Prostate gland (tissue), 2 donors: Measurements from ENCODE around the gene WDR49. TPM values are rescaled to one million over a fixed set of nuclear protein-coding genes. Genes with fewer than 3 reads are reported as not detected.

Source experiments
- DNase-seq: peaks from one replicate; pipeline ENCODE4 v3.0.0-alpha.2; 2019; ENCODE audit warnings: low spot score
- H3K27ac ChIP-seq, 2 donors: fragments of 200-600 bp; sonication (generic); 2 replicates each; pipeline ENCODE4 v1.5.1; 2017 to 2019
- H3K27me3 ChIP-seq: fragments of 200-600 bp; sonication (generic); replicated peaks from 2 replicates; pipeline ENCODE4 v1.5.1; 2019; ENCODE audit not compliant: insufficient read depth
- H3K36me3 ChIP-seq, 2 donors: fragments of 200-600 bp; sonication (generic); 1 replicate in 1 of 2; 2 replicates in 1 of 2; pipeline versions ENCODE4 v1.5.1 to v1.8.1; 2017 to 2019
- H3K4me1 ChIP-seq: fragments of 200-600 bp; sonication (generic); replicated peaks from 2 replicates; pipeline ENCODE4 v1.5.1; 2019
- H3K4me3 ChIP-seq, 2 donors: fragments of 200-600 bp; sonication (generic); 2 replicates each; pipeline ENCODE4 v1.5.1; 2017 to 2019
- H3K9me3 ChIP-seq: fragments of 200-600 bp; sonication (generic); 2 replicates; pipeline ENCODE4 v1.5.1; 2017
- CTCF ChIP-seq, 4 experiments: fragments of 200-600 bp in 2 of 4; fragments of 450-650 bp in 2 of 4; sonication (generic) in 2 of 4; IDR thresholded peaks; 1 replicate in 3 of 4; 2 replicates in 1 of 4; pipeline ENCODE4 v1.5.1; 2016 to 2019; ENCODE audit warnings: antibody characterized with exemption in 4 of 4, mild to moderate bottlenecking in 2 of 4, moderate library complexity in 2 of 4
- POLR2A ChIP-seq: fragments of 450-650 bp; IDR thresholded peaks from one replicate; pipeline ENCODE4 v1.6.1; 2016; ENCODE audit warnings: antibody characterized with exemption, mild to moderate bottlenecking
- POLR2AphosphoS5 ChIP-seq: sonication (generic); formaldehyde crosslinking; IDR thresholded peaks from one replicate; pipeline ENCODE4 v1.6.1; 2017; ENCODE audit warnings: antibody characterized with exemption
- WGBS: methylation state at CpG from one replicate; pipeline ENCODE4 v1.1.5; 2018; 5-methylcytosine and 5-hydroxymethylcytosine counted together
- intact Hi-C: fragments of 100-400 bp; cut with DNase I; formaldehyde crosslinking; loops from one replicate; pipeline ENCODE4 v1.14.2; 2022
- total RNA-seq, 2 donors: library from RNA; depleted of rRNA; stranded (reverse); fragments of >200 nt; gene quantifications; one replicate each; pipeline ENCODE4 v1.1.0, GENCODE V29; 2016

Gene WDR49
- total RNA-seq, 2 donors from 2014 or later, result 0.45 to 1.5 TPM

DNA sequence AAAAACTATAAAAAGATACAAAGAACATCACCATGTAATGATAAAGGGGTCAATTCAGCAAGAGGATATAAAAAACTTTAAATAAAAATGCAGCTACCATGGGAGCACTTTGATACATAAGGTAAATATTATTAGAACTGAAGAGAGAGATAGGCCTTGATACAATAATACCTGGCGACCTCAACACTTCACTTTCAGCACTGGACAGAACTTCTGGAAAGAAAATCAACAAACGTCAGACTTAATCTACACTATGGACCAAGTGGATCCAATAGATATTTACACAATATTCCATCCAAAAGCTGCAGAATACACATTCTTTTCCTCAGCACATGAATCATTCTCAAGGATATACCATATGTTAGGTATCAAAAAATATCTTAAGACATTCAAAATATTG is 42.0 kb downstream of the WDR49 start:
- Histone ChIP-seq H3K4me1 (no peaks in the 10 kb centered on the region), H3K36me3 (no peaks in the 10 kb centered on the region), H3K4me3 (no peak overlapping the region), H3K27ac (no peak overlapping the region), H3K9me3 (no peaks in the 10 kb centered on the region), H3K27me3 (no peaks in the 10 kb centered on the region)
- TF ChIP-seq POLR2A (no peak), CTCF (IDR thresholded peaks at IDR 0.05) (no peak), POLR2AphosphoS5 (no peak)
- DNase-seq, result no peak
- intact Hi-C loops, result no loop called here
- WGBS, result 76% methylated on average over 2 of the region's 2 CpGs

DNA sequence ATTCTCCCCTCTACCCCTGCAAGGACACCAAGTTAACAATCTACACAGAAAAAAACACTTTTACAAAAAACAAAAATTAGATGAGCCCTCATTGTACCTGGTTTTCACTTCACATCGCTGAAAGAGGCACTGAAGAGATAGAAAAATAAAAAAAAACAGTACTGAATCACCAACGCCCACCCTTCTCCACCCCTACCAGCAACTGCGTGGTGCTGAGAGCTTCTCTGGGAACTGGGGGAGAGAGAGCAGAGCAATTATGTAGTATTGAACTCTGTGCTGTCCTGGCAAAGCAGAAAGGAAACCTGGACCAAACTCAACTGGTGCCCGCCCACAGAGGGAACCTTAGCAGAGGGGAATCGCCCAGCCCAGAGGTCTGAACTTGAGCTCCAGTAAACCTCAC is 44.6 kb downstream of the WDR49 start:
- Histone ChIP-seq H3K27ac (no peak overlapping the region), H3K27me3 (no peaks in the 10 kb centered on the region), H3K4me1 (no peaks in the 10 kb centered on the region), H3K9me3 (no peaks in the 10 kb centered on the region), H3K4me3 (no peak overlapping the region), H3K36me3 (no peaks in the 10 kb centered on the region)
- DNase-seq, result no peak
- WGBS, result 81% methylated on average over 5 of the region's 5 CpGs
- intact Hi-C loops, result no loop called here
- no peak for TF ChIP-seq POLR2A
- no peak for TF ChIP-seq POLR2AphosphoS5
- TF ChIP-seq CTCF (IDR thresholded peaks at IDR 0.05), result no peak

GRCh38 chr3:167606836-167607235 is 46.9 kb downstream of the WDR49 start:
- Histone ChIP-seq H3K27me3 (no peaks in the 10 kb centered on the region), H3K27ac (no peak overlapping the region), H3K4me1 (no peaks in the 10 kb centered on the region), H3K4me3 (no peak overlapping the region), H3K9me3 (no peaks in the 10 kb centered on the region), H3K36me3 (no peaks in the 10 kb centered on the region)
- intact Hi-C loops, result no loop called here
- TF ChIP-seq POLR2AphosphoS5 (no peak), CTCF (IDR thresholded peaks at IDR 0.05) (no peak), POLR2A (no peak)
- WGBS, result 95% methylated on average over 3 of the region's 3 CpGs
- no peak for DNase-seq

DNA sequence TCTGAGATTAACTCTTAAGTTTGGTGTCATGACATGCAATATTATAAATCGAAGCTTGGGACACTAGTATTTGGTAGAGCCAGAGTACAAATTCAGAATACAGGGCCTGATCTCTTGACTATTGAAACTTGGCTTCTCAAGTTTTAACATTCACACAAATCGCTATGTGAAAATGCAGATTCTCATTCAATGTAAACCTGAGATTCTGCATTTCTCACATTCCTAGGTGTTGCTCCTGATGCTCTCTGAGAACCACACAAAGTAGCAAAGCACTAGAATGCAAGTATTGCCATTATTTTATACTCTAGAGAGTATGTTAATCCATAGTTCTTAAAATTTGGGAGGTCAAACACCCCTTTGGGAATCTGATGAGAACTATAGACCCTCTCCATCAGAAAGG is 47.9 kb downstream of the WDR49 start:
- H3K36me3 ChIP-seq, result no peaks in the 10 kb centered on the region
- H3K27ac ChIP-seq, result no peak overlapping the region
- no peak for DNase-seq
- no peaks in the 10 kb centered on the region for H3K4me1 ChIP-seq
- TF ChIP-seq CTCF (IDR thresholded peaks at IDR 0.05), result no peak
- TF ChIP-seq POLR2A, result no peak
- TF ChIP-seq POLR2AphosphoS5, result no peak
- 84% methylated on average over 2 of the region's 2 CpGs for WGBS
- intact Hi-C loops, result no loop called here
- H3K4me3 ChIP-seq, result no peak overlapping the region
- H3K9me3 ChIP-seq, result no peaks in the 10 kb centered on the region
- no peaks in the 10 kb centered on the region for H3K27me3 ChIP-seq

GRCh38 chr3:167602041-167602440 is 51.7 kb downstream of the WDR49 start:
- H3K27me3 ChIP-seq, result no peaks in the 10 kb centered on the region
- H3K36me3 ChIP-seq, result no peaks in the 10 kb centered on the region
- DNase-seq, result no peak
- H3K9me3 ChIP-seq, result no peaks in the 10 kb centered on the region
- 76% methylated on average over 2 of the region's 2 CpGs for WGBS
- intact Hi-C loops, result no loop called here
- no peak overlapping the region for H3K4me3 ChIP-seq
- H3K4me1 ChIP-seq, result no peaks in the 10 kb centered on the region
- no peak overlapping the region for H3K27ac ChIP-seq
- no peak for TF ChIP-seq POLR2AphosphoS5
- TF ChIP-seq CTCF (IDR thresholded peaks at IDR 0.05), result no peak
- no peak for TF ChIP-seq POLR2A
